22Rv1 (cell line): ENCODE results near the gene PTH2.

Source experiments
- CTCF ChIP-seq: fragments of 450-650 bp; IDR thresholded peaks from 2 replicates; pipeline ENCODE4 v1.5.1; 2017; ENCODE audit warnings: mild to moderate bottlenecking
- ZFX ChIP-seq: fragments of 450-650 bp; IDR thresholded peaks from 2 replicates; pipeline ENCODE4 v1.6.1; 2017; ENCODE audit warnings: antibody characterized with exemption, borderline replicate concordance

- peak; percentile 96 for TF ChIP-seq CTCF
- TF ChIP-seq ZFX: no peak
Measured at GRCh38 chr19:49391581-49392399, 31.5 kb downstream of the PTH2 start.
